HEK293T (cell line): Measurements from ENCODE around the gene MCF2L.

Experiments used
- FOXA1 ChIP-seq: fragments of 450-650 bp; IDR thresholded peaks from 2 replicates; pipeline ENCODE4 v1.6.1; 2016; ENCODE audit warnings: mild to moderate bottlenecking
- FOXM1 ChIP-seq: fragments of 450-650 bp; IDR thresholded peaks from 2 replicates; pipeline ENCODE4 v1.6.1; 2017; ENCODE audit warnings: mild to moderate bottlenecking, borderline replicate concordance
- HDGF ChIP-seq: fragments of 450-650 bp; IDR thresholded peaks from 2 replicates; pipeline ENCODE4 v1.6.1; 2017; ENCODE audit warnings: antibody characterized with exemption, borderline replicate concordance
- NFRKB ChIP-seq: fragments of 450-650 bp; IDR thresholded peaks from 2 replicates; pipeline ENCODE4 v1.6.1; 2016; ENCODE audit warnings: mild to moderate bottlenecking, moderate library complexity
- SP1 ChIP-seq: fragments of 450-650 bp; IDR thresholded peaks from 2 replicates; pipeline ENCODE4 v1.6.1; 2017
- TARDBP ChIP-seq: fragments of 450-650 bp; IDR thresholded peaks from 2 replicates; pipeline ENCODE4 v1.6.1; 2016

DNA sequence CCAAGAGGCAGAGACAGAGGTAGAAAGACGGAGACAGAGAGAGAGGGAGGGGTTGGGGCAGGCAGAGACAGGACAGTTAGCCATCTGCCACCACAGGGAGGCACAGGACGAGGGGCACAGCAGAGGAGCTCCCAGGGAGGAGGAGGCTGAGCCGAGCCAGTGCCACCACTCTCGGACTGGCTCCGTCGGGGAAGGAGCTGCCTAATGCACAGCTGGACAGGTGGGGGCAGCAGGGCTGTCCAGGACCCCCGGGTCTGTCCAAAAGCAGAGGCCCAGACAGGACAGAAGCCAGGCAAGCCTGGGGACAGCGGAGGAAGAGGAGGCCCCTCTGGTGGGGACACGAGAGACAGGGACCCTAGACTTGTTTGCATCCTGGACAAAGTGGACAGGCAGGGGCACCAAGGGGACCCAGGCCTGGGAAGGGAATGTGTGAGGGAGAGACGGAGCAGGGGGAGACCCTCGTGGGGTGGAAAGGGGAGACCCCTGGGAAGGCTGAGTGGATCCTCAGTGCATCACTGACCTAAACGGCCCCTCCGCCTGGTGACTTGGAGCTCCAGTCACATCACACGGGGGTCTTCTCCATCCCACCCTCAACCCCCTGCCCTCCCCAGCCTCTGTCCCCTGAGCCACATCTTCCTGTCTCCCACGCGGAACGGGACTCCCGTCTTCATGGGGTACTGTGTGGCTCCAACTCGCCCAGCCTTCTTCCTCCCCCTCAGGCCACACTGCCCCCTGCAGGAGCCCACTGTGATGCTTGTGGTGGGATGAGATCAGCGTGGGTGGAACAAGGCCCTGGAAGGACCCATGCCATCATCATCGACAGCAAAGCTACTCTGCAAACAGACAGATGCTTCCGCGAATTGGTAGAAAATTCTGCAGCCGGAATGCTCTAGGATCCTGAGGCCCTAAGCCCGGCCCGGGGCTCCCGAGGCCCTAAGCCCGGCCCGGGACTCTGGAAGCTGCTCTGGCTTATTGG lies 154.5 kb downstream of the MCF2L start:
- TF ChIP-seq FOXA1 (no peak), SP1 (no peak), TARDBP (no peak), FOXM1 (no peak), NFRKB (no peak), HDGF (no peak)
